ENCODE data around the gene EDN2.

Gene EDN2

GRCh38 chr1:41497056-41497440 is 12.6 kb upstream of the EDN2 start:
- no peak overlapping the region for H3K4me3 ChIP-seq (ENCODE audit: low read depth, low read length)
- in situ Hi-C loops (cut with HindIII; ENCODE audit: low sequenced_read_pairs): no loop called here
- no peak for DNase-seq (ENCODE audit: low read depth)
- no peak for TF ChIP-seq CTCF (IDR thresholded peaks at IDR 0.05; ENCODE audit: low read depth, low read length, missing control alignments)

- H3K4me3 ChIP-seq (ENCODE audit: low read depth, low read length): peak overlapping the region; percentile 2
- DNase-seq (ENCODE audit: low read depth): peak; percentile 57
- TF ChIP-seq CTCF (IDR thresholded peaks at IDR 0.05; ENCODE audit: low read depth, low read length, missing control alignments): no peak
- in situ Hi-C loops (cut with HindIII; ENCODE audit: low sequenced_read_pairs): no loop called here
Measured at GRCh38 chr1:41496080-41497055, 11.9 kb upstream of the EDN2 start.

- in situ Hi-C loops (cut with HindIII; ENCODE audit: low sequenced_read_pairs): no loop called here
- no peak overlapping the region for H3K4me3 ChIP-seq (ENCODE audit: low read depth, low read length)
- TF ChIP-seq CTCF (IDR thresholded peaks at IDR 0.05; ENCODE audit: low read depth, low read length, missing control alignments): peak; percentile 16
- DNase-seq (ENCODE audit: low read depth): no peak
Measured at GRCh38 chr1:41495210-41495948, 10.9 kb upstream of the EDN2 start.

- in situ Hi-C loops (cut with HindIII; ENCODE audit: low sequenced_read_pairs): no loop called here
- no peak for DNase-seq (ENCODE audit: low read depth)
- TF ChIP-seq CTCF (IDR thresholded peaks at IDR 0.05; ENCODE audit: low read depth, low read length, missing control alignments): no peak
- H3K4me3 ChIP-seq (ENCODE audit: low read depth, low read length): no peak overlapping the region
Measured at GRCh38 chr1:41494351-41495209, 10.1 kb upstream of the EDN2 start.

- in situ Hi-C loops (cut with HindIII; ENCODE audit: low sequenced_read_pairs): no loop called here
- TF ChIP-seq CTCF (IDR thresholded peaks at IDR 0.05; ENCODE audit: low read depth, low read length, missing control alignments): no peak
- no peak for DNase-seq (ENCODE audit: low read depth)
- H3K4me3 ChIP-seq (ENCODE audit: low read depth, low read length): no peak overlapping the region
Measured at GRCh38 chr1:41493626-41494350, 9.3 kb upstream of the EDN2 start.

Data from astrocyte of the cerebellum (primary cell).